GM12878 (cell line): ENCODE data around the gene COL4A4. TPM values are rescaled to one million over a fixed set of nuclear protein-coding genes. Genes with fewer than 3 reads are reported as not detected.

Experiments
- ATAC-seq: fragments of 200-7000 bp; cut with Tn5 transposase; 3 replicates; pipeline ENCODE4 v1.9.1; 2020; ENCODE audit warnings: mild to moderate bottlenecking, moderate library complexity
- BruUV-seq: library from RNA; stranded (reverse); fragments of 400-500 nt; replicated peaks from 2 replicates; lab custom pipeline; 2021; lab: Mats Ljungman, UMichigan
- CTCF ChIA-PET: fragments of 300-600 bp; sonication (Branson Sonifier 250); formaldehyde crosslinking; extraction: SDS; loops from one replicate; lab custom pipeline; 2021; ENCODE audit warnings: inconsistent platforms; lab: Yijun Ruan, JAX
- POLR2A ChIA-PET: fragments of 350-600 bp; formaldehyde crosslinking; extraction: SDS; loops from one replicate; lab custom pipeline; 2021; ENCODE audit warnings: inconsistent platforms; lab: Charles Lee
- RAD21 ChIA-PET: fragments of 300-600 bp; sonication (Branson Sonifier 250); formaldehyde crosslinking; loops from one replicate; lab custom pipeline; 2023; ENCODE audit warnings: antibody characterized with exemption; ENCODE audit not compliant: unreplicated experiment; lab: Charles Lee
- SMC1A ChIA-PET: fragments of 300-600 bp; sonication (Branson Sonifier 250); formaldehyde crosslinking; loops from one replicate; lab custom pipeline; 2023; ENCODE audit not compliant: unreplicated experiment, uncharacterized antibody; lab: Charles Lee
- DNase-seq: peaks from one replicate; pipeline ENCODE4 v3.0.0-alpha.2; 2011; ENCODE audit warnings: low read depth, low spot score
- FAIRE-seq: peaks from 3 replicates; lab custom pipeline; 2011; peaks lifted over from hg19 to GRCh38; lab: Jason Lieb, UNC
- H2AFZ ChIP-seq: 2 replicates; pipeline ENCODE4 v1.6.0; 2011; ENCODE audit warnings: low read depth, low read length, control low read depth; ENCODE audit not compliant: control insufficient read depth
- H3K27ac ChIP-seq: 2 replicates; pipeline ENCODE4 v1.5.1; 2011; ENCODE audit warnings: control low read depth; ENCODE audit not compliant: control insufficient read depth, insufficient read depth
- H3K27me3 ChIP-seq, 2 experiments: replicated peaks in 1 of 2; 2 replicates each; pipeline versions ENCODE4 v1.6.0 to v1.6.1; 2011; ENCODE audit warnings: low read length in 1 of 2; ENCODE audit not compliant: control insufficient read depth in 2 of 2, insufficient read depth in 2 of 2
- H3K36me3 ChIP-seq, 2 experiments: 2 replicates each; pipeline ENCODE4 v1.5.1; 2011; ENCODE audit warnings: low read length in 1 of 2; ENCODE audit not compliant: control insufficient read depth in 2 of 2, insufficient read depth in 2 of 2
- H3K4me1 ChIP-seq: 2 replicates; pipeline ENCODE4 v1.6.1; 2011; ENCODE audit warnings: mild to moderate bottlenecking, low read length, moderate library complexity, mixed read lengths; ENCODE audit not compliant: control insufficient read depth, insufficient read depth
- H3K4me2 ChIP-seq: 2 replicates; pipeline ENCODE4 v1.6.0; 2011; ENCODE audit warnings: control low read depth; ENCODE audit not compliant: control insufficient read depth, insufficient read depth
- H3K4me3 ChIP-seq: fragments of 200-600 bp; sonication (generic); 2 replicates; pipeline ENCODE4 v1.5.1; 2016
- H3K79me2 ChIP-seq: 2 replicates; pipeline ENCODE4 v1.6.0; 2011; ENCODE audit warnings: low read length; ENCODE audit not compliant: control insufficient read depth, insufficient read depth
- H3K9ac ChIP-seq: 2 replicates; pipeline ENCODE4 v1.8.0; 2011; ENCODE audit warnings: low read length, control low read depth, mixed read lengths; ENCODE audit not compliant: control insufficient read depth, insufficient read depth
- H3K9me3 ChIP-seq: replicated peaks from 3 replicates; pipeline ENCODE4 v1.5.1; 2011; ENCODE audit warnings: mild to moderate bottlenecking, low read length; ENCODE audit not compliant: control insufficient read depth, insufficient read depth
- H4K20me1 ChIP-seq: 2 replicates; pipeline ENCODE4 v1.6.0; 2011; ENCODE audit not compliant: control insufficient read depth, insufficient read depth
- CHD4 ChIP-seq: fragments of 200-600 bp; sonication (generic); IDR thresholded peaks from 2 replicates; pipeline ENCODE4 v1.6.1; 2016; ENCODE audit warnings: mild to moderate bottlenecking
- IKZF2 ChIP-seq, 2 experiments: fragments of 450-650 bp; IDR thresholded peaks; 2 replicates each; pipeline ENCODE4 v1.6.1; 2017; ENCODE audit warnings: mild to moderate bottlenecking in 2 of 2, moderate library complexity in 2 of 2
- MXI1 ChIP-seq: fragments of 150-350 bp; IDR thresholded peaks from 2 replicates; pipeline ENCODE4 v1.6.1; 2011; ENCODE audit warnings: low read depth, mild to moderate bottlenecking, inconsistent platforms, low read length, improper control_type of control experiment
- PAX8 ChIP-seq: fragments of 450-650 bp; IDR thresholded peaks from 2 replicates; pipeline ENCODE4 v1.6.1; 2017; ENCODE audit warnings: mild to moderate bottlenecking, moderate library complexity
- POLR2AphosphoS5 ChIP-seq: IDR thresholded peaks from 2 replicates; pipeline ENCODE4 v1.6.1; 2011; ENCODE audit warnings: mild to moderate bottlenecking, low read length, inconsistent platforms
- SREBF1 ChIP-seq: IDR thresholded peaks from 2 replicates; pipeline ENCODE4 v1.6.1; 2012; ENCODE audit warnings: mild to moderate bottlenecking, low read length
- SREBF2 ChIP-seq: IDR thresholded peaks from 2 replicates; pipeline ENCODE4 v1.6.1; 2012; ENCODE audit warnings: mild to moderate bottlenecking, low read length
- YY1 ChIP-seq: IDR thresholded peaks from 2 replicates; pipeline ENCODE4 v1.6.1; 2011; ENCODE audit warnings: low read depth, mild to moderate bottlenecking, low read length
- ZNF207 ChIP-seq: fragments of 450-650 bp; IDR thresholded peaks from 2 replicates; pipeline ENCODE4 v1.6.1; 2014; ENCODE audit warnings: antibody characterized with exemption, mild to moderate bottlenecking, borderline replicate concordance
- ZNF217 ChIP-seq: fragments of 450-650 bp; IDR thresholded peaks from 2 replicates; pipeline ENCODE4 v1.6.1; 2017; ENCODE audit warnings: antibody characterized with exemption, mild to moderate bottlenecking
- ZNF384 ChIP-seq: IDR thresholded peaks from 2 replicates; pipeline ENCODE4 v1.6.1; 2012; ENCODE audit warnings: low read depth, mild to moderate bottlenecking, low read length, improper control_type of control experiment, borderline replicate concordance
- in situ Hi-C: fragments of 300-500 bp; cut with MboI; formaldehyde crosslinking; loops from 9 replicates; pipeline ENCODE4 v1.14.3; 2018; ENCODE audit warnings: mixed read lengths
- intact Hi-C: fragments of 100-400 bp; cut with micrococcal nuclease; formaldehyde crosslinking; loops from one replicate; pipeline ENCODE4 v1.14.2; 2022; ENCODE audit not compliant: unreplicated experiment
- polyA plus RNA-seq, 11 experiments: library from polyadenylated mRNA; depleted of rRNA in 4 of 11; unstranded in 6 of 11; stranded (reverse) in 5 of 11; fragments of >200 nt; fragmentation: Nextera tagmentation in 4 of 11; fragmentation: Illumina TruSeq in 1 of 11; extraction: Ambion mirVana in 4 of 11; extraction: Trizol in 1 of 11; gene quantifications; 1 replicate in 1 of 11; 2 replicates in 10 of 11; pipeline versions ENCODE4 v1.2.1 to v1.2.3, GENCODE V29; 2011 to 2016; ENCODE audit warnings: inconsistent platforms in 2 of 11, missing spikeins in 2 of 11, low read depth in 1 of 11
- total RNA-seq, 4 experiments: library from RNA; depleted of rRNA in 3 of 4; stranded (reverse); fragments of >200 nt in 3 of 4; fragmentation: Illumina TruSeq in 1 of 4; extraction: Trizol in 1 of 4; gene quantifications; 2 replicates each; pipeline versions ENCODE4 v1.2.1 to v1.2.3, GENCODE V29; 2013 to 2021
- TF ChIP-seq, protein P1 (sequence below): fragments of 450-650 bp; IDR thresholded peaks from 2 replicates; pipeline ENCODE4 v1.6.1; 2017; ENCODE audit warnings: mild to moderate bottlenecking
- TF ChIP-seq, protein P2 (sequence below): fragments of 450-650 bp; IDR thresholded peaks from 2 replicates; pipeline ENCODE4 v1.6.1; 2018; ENCODE audit warnings: mild to moderate bottlenecking, low read depth, moderate library complexity; ENCODE audit not compliant: partially characterized antibody
- TF ChIP-seq, protein P3 (sequence below): fragments of 150-350 bp; IDR thresholded peaks from 2 replicates; pipeline ENCODE4 v1.6.1; 2014; ENCODE audit warnings: mild to moderate bottlenecking, low read depth, low read length
- TF ChIP-seq, protein P4 (sequence below): IDR thresholded peaks from 2 replicates; pipeline ENCODE4 v1.6.1; 2012; ENCODE audit warnings: improper control_type of control experiment, low read depth, low read length; ENCODE audit not compliant: insufficient replicate concordance

The COL4A4 gene
- total and polyA plus RNA-seq, 10 of the 15 experiments (the other 5 are each of a cell fraction or from before 2014, with no cell fraction given), result 0.19 to 4.0 (median 2.1) TPM

DNA sequence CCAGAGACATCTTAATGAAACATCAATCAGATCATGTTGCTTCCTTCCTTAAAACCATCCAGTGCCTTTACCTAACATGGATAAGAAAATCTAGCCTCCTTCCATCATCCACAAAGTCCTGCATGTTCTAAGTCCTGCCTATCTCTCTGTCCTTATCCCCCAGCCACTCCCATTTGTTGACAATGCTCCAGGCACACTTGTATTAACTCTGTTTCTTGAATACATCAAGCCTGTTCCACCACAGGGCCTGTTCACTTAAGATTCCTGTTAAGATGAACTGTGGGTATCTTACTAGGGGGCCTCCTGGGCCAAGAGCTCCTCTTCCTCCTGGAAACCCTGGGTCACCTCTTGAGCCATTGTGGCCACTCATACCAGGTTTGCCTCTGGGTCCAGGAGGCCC, 45.7 kb downstream of the COL4A4 start:
- ChIA-PET POLR2A (no interaction called here), RAD21 (no interaction called here), CTCF (interaction anchor here (2.8 kb wide), 1 partner anchor 120 kb away, joined by 9 read pairs; no protein-coding TSS in a partner anchor), SMC1A (no interaction called here)
- Histone ChIP-seq H3K4me2 (no peak overlapping the region), H2AFZ (no peak overlapping the region), H3K4me3 (no peak overlapping the region), H3K27me3 (no peaks in the 10 kb centered on the region), H3K27ac (no peak overlapping the region), H3K36me3 (no peaks in the 10 kb centered on the region), H4K20me1 (no peaks in the 10 kb centered on the region), H3K9me3 (no peaks in the 10 kb centered on the region), H3K4me1 (no peaks in the 10 kb centered on the region), H3K9ac (no peak overlapping the region), H3K79me2 (no peaks in the 10 kb centered on the region)
- DNase-seq, result no peak
- no peak for ATAC-seq
- no TSS peak for BruUV-seq
- FAIRE-seq, result no peak
- intact Hi-C loops (no loop called here), in situ Hi-C loops (no loop called here)
- TF ChIP-seq YY1 (no peak), SREBF2 (no peak), ZNF207 (no peak), POLR2AphosphoS5 (no peak), IKZF2 (IDR thresholded peaks at IDR 0.05) (no peak), ZNF384 (no peak), ZNF217 (no peak), CHD4 (no peak), MXI1 (no peak), PAX8 (no peak), SREBF1 (no peak)
- TF ChIP-seq, protein P1, sequence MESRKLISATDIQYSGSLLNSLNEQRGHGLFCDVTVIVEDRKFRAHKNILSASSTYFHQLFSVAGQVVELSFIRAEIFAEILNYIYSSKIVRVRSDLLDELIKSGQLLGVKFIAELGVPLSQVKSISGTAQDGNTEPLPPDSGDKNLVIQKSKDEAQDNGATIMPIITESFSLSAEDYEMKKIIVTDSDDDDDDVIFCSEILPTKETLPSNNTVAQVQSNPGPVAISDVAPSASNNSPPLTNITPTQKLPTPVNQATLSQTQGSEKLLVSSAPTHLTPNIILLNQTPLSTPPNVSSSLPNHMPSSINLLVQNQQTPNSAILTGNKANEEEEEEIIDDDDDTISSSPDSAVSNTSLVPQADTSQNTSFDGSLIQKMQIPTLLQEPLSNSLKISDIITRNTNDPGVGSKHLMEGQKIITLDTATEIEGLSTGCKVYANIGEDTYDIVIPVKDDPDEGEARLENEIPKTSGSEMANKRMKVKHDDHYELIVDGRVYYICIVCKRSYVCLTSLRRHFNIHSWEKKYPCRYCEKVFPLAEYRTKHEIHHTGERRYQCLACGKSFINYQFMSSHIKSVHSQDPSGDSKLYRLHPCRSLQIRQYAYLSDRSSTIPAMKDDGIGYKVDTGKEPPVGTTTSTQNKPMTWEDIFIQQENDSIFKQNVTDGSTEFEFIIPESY, result no peak
- TF ChIP-seq, protein P2, sequence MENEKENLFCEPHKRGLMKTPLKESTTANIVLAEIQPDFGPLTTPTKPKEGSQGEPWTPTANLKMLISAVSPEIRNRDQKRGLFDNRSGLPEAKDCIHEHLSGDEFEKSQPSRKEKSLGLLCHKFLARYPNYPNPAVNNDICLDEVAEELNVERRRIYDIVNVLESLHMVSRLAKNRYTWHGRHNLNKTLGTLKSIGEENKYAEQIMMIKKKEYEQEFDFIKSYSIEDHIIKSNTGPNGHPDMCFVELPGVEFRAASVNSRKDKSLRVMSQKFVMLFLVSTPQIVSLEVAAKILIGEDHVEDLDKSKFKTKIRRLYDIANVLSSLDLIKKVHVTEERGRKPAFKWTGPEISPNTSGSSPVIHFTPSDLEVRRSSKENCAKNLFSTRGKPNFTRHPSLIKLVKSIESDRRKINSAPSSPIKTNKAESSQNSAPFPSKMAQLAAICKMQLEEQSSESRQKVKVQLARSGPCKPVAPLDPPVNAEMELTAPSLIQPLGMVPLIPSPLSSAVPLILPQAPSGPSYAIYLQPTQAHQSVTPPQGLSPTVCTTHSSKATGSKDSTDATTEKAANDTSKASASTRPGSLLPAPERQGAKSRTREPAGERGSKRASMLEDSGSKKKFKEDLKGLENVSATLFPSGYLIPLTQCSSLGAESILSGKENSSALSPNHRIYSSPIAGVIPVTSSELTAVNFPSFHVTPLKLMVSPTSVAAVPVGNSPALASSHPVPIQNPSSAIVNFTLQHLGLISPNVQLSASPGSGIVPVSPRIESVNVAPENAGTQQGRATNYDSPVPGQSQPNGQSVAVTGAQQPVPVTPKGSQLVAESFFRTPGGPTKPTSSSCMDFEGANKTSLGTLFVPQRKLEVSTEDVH, result no peak
- TF ChIP-seq, protein P3, sequence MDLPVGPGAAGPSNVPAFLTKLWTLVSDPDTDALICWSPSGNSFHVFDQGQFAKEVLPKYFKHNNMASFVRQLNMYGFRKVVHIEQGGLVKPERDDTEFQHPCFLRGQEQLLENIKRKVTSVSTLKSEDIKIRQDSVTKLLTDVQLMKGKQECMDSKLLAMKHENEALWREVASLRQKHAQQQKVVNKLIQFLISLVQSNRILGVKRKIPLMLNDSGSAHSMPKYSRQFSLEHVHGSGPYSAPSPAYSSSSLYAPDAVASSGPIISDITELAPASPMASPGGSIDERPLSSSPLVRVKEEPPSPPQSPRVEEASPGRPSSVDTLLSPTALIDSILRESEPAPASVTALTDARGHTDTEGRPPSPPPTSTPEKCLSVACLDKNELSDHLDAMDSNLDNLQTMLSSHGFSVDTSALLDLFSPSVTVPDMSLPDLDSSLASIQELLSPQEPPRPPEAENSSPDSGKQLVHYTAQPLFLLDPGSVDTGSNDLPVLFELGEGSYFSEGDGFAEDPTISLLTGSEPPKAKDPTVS, result no peak
- TF ChIP-seq, protein P4, sequence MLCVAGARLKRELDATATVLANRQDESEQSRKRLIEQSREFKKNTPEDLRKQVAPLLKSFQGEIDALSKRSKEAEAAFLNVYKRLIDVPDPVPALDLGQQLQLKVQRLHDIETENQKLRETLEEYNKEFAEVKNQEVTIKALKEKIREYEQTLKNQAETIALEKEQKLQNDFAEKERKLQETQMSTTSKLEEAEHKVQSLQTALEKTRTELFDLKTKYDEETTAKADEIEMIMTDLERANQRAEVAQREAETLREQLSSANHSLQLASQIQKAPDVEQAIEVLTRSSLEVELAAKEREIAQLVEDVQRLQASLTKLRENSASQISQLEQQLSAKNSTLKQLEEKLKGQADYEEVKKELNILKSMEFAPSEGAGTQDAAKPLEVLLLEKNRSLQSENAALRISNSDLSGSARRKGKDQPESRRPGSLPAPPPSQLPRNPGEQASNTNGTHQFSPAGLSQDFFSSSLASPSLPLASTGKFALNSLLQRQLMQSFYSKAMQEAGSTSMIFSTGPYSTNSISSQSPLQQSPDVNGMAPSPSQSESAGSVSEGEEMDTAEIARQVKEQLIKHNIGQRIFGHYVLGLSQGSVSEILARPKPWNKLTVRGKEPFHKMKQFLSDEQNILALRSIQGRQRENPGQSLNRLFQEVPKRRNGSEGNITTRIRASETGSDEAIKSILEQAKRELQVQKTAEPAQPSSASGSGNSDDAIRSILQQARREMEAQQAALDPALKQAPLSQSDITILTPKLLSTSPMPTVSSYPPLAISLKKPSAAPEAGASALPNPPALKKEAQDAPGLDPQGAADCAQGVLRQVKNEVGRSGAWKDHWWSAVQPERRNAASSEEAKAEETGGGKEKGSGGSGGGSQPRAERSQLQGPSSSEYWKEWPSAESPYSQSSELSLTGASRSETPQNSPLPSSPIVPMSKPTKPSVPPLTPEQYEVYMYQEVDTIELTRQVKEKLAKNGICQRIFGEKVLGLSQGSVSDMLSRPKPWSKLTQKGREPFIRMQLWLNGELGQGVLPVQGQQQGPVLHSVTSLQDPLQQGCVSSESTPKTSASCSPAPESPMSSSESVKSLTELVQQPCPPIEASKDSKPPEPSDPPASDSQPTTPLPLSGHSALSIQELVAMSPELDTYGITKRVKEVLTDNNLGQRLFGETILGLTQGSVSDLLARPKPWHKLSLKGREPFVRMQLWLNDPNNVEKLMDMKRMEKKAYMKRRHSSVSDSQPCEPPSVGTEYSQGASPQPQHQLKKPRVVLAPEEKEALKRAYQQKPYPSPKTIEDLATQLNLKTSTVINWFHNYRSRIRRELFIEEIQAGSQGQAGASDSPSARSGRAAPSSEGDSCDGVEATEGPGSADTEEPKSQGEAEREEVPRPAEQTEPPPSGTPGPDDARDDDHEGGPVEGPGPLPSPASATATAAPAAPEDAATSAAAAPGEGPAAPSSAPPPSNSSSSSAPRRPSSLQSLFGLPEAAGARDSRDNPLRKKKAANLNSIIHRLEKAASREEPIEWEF, result no peak
